GM23338 (cell line): Measurements from ENCODE around the gene TLR1. TPM values are rescaled to one million over a fixed set of nuclear protein-coding genes. Genes with fewer than 3 reads are reported as not detected.

Source experiments
- ATAC-seq: fragments of 200-7000 bp; cut with Tn5 transposase; 3 replicates; pipeline ENCODE4 v1.9.1; 2020
- DNase-seq: peaks from one replicate; pipeline ENCODE4 v3.0.0-alpha.2; 2015; ENCODE audit warnings: low spot score
- H2AFZ ChIP-seq: fragments of 200-600 bp; sonication (generic); 2 replicates; pipeline ENCODE4 v1.8.0; 2016; ENCODE audit warnings: antibody characterized with exemption, mild to moderate bottlenecking, moderate library complexity
- H3F3A ChIP-seq: fragments of 200-600 bp; sonication (generic); replicated peaks from 2 replicates; pipeline ENCODE4 v1.8.0; 2017; ENCODE audit warnings: antibody characterized with exemption, mixed run types, low read depth
- H3K27ac ChIP-seq: fragments of 200-600 bp; sonication (generic); 2 replicates; pipeline ENCODE4 v1.6.1; 2016; ENCODE audit warnings: low read depth
- H3K27me3 ChIP-seq: fragments of 200-600 bp; sonication (generic); 2 replicates; pipeline ENCODE4 v1.8.0; 2016; ENCODE audit warnings: mild to moderate bottlenecking, mixed run types, moderate library complexity; ENCODE audit not compliant: insufficient read depth
- H3K36me3 ChIP-seq: fragments of 200-600 bp; sonication (generic); 2 replicates; pipeline ENCODE4 v1.8.0; 2016; ENCODE audit warnings: mild to moderate bottlenecking; ENCODE audit not compliant: insufficient read depth
- H3K4me1 ChIP-seq: fragments of 200-600 bp; sonication (generic); 2 replicates; pipeline ENCODE4 v1.8.0; 2016; ENCODE audit warnings: mild to moderate bottlenecking, moderate library complexity; ENCODE audit not compliant: insufficient read depth
- H3K4me2 ChIP-seq: fragments of 200-600 bp; sonication (generic); 2 replicates; pipeline ENCODE4 v1.7.1; 2017; ENCODE audit warnings: mixed run types
- H3K4me3 ChIP-seq: fragments of 200-600 bp; sonication (generic); 2 replicates; pipeline ENCODE4 v1.6.1; 2016; ENCODE audit warnings: mixed run types
- H3K79me2 ChIP-seq: fragments of 200-600 bp; sonication (generic); replicated peaks from 2 replicates; pipeline ENCODE4 v1.8.0; 2017; ENCODE audit warnings: mild to moderate bottlenecking; ENCODE audit not compliant: insufficient read depth
- H3K9me2 ChIP-seq: fragments of 200-600 bp; sonication (generic); 2 replicates; pipeline ENCODE4 v1.8.0; 2017; ENCODE audit not compliant: insufficient read depth
- H4K20me1 ChIP-seq: fragments of 200-600 bp; sonication (generic); replicated peaks from 2 replicates; pipeline ENCODE4 v1.8.0; 2017; ENCODE audit warnings: mild to moderate bottlenecking; ENCODE audit not compliant: insufficient read depth
- H3K27ac Mint-ChIP-seq: 2 replicates; pipeline ENCODE4 v1.8.0; 2020; ENCODE audit warnings: inconsistent platforms, mild to moderate bottlenecking, moderate library complexity, mixed read lengths
- H3K27me3 Mint-ChIP-seq: 3 replicates; pipeline ENCODE4 v1.8.0; 2022; ENCODE audit warnings: low read depth, mild to moderate bottlenecking, moderate library complexity, mixed read lengths, inconsistent platforms; ENCODE audit not compliant: insufficient read depth, poor library complexity
- H3K36me3 Mint-ChIP-seq: 3 replicates; pipeline ENCODE4 v1.8.0; 2021; ENCODE audit warnings: low read depth, mild to moderate bottlenecking, inconsistent platforms, moderate library complexity, mixed read lengths
- H3K4me1 Mint-ChIP-seq: 3 replicates; pipeline ENCODE4 v1.8.0; 2020; ENCODE audit warnings: mild to moderate bottlenecking, inconsistent platforms, mixed read lengths
- H3K4me3 Mint-ChIP-seq: 3 replicates; pipeline ENCODE4 v1.8.0; 2021; ENCODE audit warnings: moderate library complexity, mild to moderate bottlenecking, inconsistent platforms, mixed read lengths
- H3K9me3 Mint-ChIP-seq: 3 replicates; pipeline ENCODE4 v1.8.0; 2020; ENCODE audit warnings: moderate library complexity, mild to moderate bottlenecking, inconsistent platforms, mixed read lengths
- JUNB ChIP-seq: IDR thresholded peaks from one replicate; pipeline ENCODE4 v1.6.1; 2016; ENCODE audit warnings: antibody characterized with exemption; ENCODE audit not compliant: unreplicated experiment
- ZNF462 ChIP-seq: fragments of 250-450 bp; sonication (Bioruptor Pico); IDR thresholded peaks from 2 replicates; pipeline ENCODE4 v1.5.0; 2020; ENCODE audit warnings: mild to moderate bottlenecking, moderate library complexity
- polyA plus RNA-seq: library from polyadenylated mRNA; unstranded; fragments of >200 nt; fragmentation: Nextera tagmentation; extraction: Ambion mirVana; gene quantifications from 2 replicates; pipeline ENCODE4 v1.2.1, GENCODE V29; 2016
- total RNA-seq: library from RNA; depleted of rRNA; stranded (reverse); fragments of >200 nt; shearing (Covaris generic); gene quantifications from 2 replicates; pipeline ENCODE4 v1.2.3, GENCODE V29; 2014

Gene TLR1
- total and polyA plus RNA-seq, 2 experiments from 2014 or later: 0.07 TPM; not detected in 1

- no peak overlapping the region for H3K27ac Mint-ChIP-seq
Observed at GRCh38 chr4:38822748-38823303, 18.2 kb upstream of the TLR1 start.

More at GRCh38 chr4:38822748-38823303, 18.2 kb upstream of the TLR1 start:
- H3K4me3 ChIP-seq: no peak overlapping the region
- no peak overlapping the region for H3K27ac ChIP-seq
- no peaks in the 10 kb centered on the region for H3K79me2 ChIP-seq
- H2AFZ ChIP-seq: no peak overlapping the region
- H3K4me2 ChIP-seq: no peak overlapping the region
- Mint-ChIP-seq H3K27me3 (no peaks in the 10 kb centered on the region), H3K4me3 (no peak overlapping the region), H3K4me1 (no peaks in the 10 kb centered on the region), H3K9me3 (peaks cover 14% of the 10 kb centered on the region), H3K36me3 (peaks cover 7% of the 10 kb centered on the region; the same call in 2 of the 3 replicates)
- no peak for DNase-seq
- TF ChIP-seq JUNB (no peak), ZNF462 (CRISPR knock-in tag) (no peak)
- no peak for ATAC-seq
- H3K27me3 ChIP-seq: no peaks in the 10 kb centered on the region
- no peaks in the 10 kb centered on the region for H3K36me3 ChIP-seq
- no peaks in the 10 kb centered on the region for H3K4me1 ChIP-seq
- no peaks in the 10 kb centered on the region for H3F3A ChIP-seq
- H3K9me2 ChIP-seq: peaks cover 5% of the 10 kb centered on the region; the same call in 1 of the 2 replicates
- H4K20me1 ChIP-seq: no peaks in the 10 kb centered on the region
